CD14-positive monocyte (primary cell): ENCODE measurements around the gene CEP112. TPM values are rescaled to one million over a fixed set of nuclear protein-coding genes. Genes with fewer than 3 reads are reported as not detected.

Experiments
- DNase-seq, 3 donors: peaks; one replicate each; pipeline ENCODE4 v3.0.0-alpha.2; 2011 to 2022
- H2AFZ ChIP-seq: 2 replicates; pipeline ENCODE4 v1.6.0; 2012; ENCODE audit warnings: mild to moderate bottlenecking, low read depth, low read length, inconsistent platforms; ENCODE audit not compliant: insufficient read depth, poor library complexity, severe bottlenecking
- H3K27ac ChIP-seq, 2 donors: 1 replicate in 1 of 2; 2 replicates in 1 of 2; pipeline ENCODE4 v1.5.1; 2012 to 2013; ENCODE audit warnings: low read length in 2 of 2, control low read depth in 1 of 2, inconsistent platforms in 1 of 2, low read depth in 1 of 2, mild to moderate bottlenecking in 1 of 2
- H3K27me3 ChIP-seq, 2 donors: one replicate each; pipeline versions ENCODE4 v1.6.0 to v1.6.1; 2011 to 2013; ENCODE audit warnings: low read length in 2 of 2; ENCODE audit not compliant: control insufficient read depth in 2 of 2, insufficient read depth in 2 of 2
- H3K36me3 ChIP-seq, 2 donors: replicated peaks in 1 of 2; 1 replicate in 1 of 2; 2 replicates in 1 of 2; pipeline versions ENCODE4 v1.5.1 to v1.6.1; 2012 to 2013; ENCODE audit warnings: low read length in 2 of 2, control low read depth in 1 of 2, inconsistent platforms in 1 of 2, mild to moderate bottlenecking in 1 of 2; ENCODE audit not compliant: insufficient read depth in 2 of 2, control insufficient read depth in 1 of 2
- H3K4me1 ChIP-seq, 2 donors: 1 replicate in 1 of 2; 2 replicates in 1 of 2; pipeline versions ENCODE4 v1.5.1 to v1.6.1; 2012 to 2013; ENCODE audit warnings: low read length in 2 of 2, control low read depth in 1 of 2, inconsistent platforms in 1 of 2, mild to moderate bottlenecking in 1 of 2, moderate library complexity in 1 of 2; ENCODE audit not compliant: insufficient read depth in 2 of 2, control insufficient read depth in 1 of 2
- H3K4me2 ChIP-seq: replicated peaks from 2 replicates; pipeline ENCODE3; 2012; ENCODE audit warnings: low read length, moderate library complexity, mild to moderate bottlenecking; ENCODE audit not compliant: poor library complexity, severe bottlenecking; ENCODE audit errors: extremely low read depth
- H3K4me3 ChIP-seq, 3 experiments: fragments of 200-600 bp in 1 of 3; sonication (generic) in 1 of 3; replicated peaks in 1 of 3; 1 replicate in 2 of 3; 2 replicates in 1 of 3; pipeline ENCODE4 v1.5.1; 2011 to 2013; ENCODE audit warnings: low read length in 3 of 3, mild to moderate bottlenecking in 3 of 3, control low read depth in 2 of 3, low read depth in 2 of 3, inconsistent platforms in 1 of 3, moderate library complexity in 1 of 3
- H3K79me2 ChIP-seq: 2 replicates; pipeline ENCODE4 v1.6.0; 2012; ENCODE audit warnings: mild to moderate bottlenecking, control low read depth, inconsistent platforms, low read length, moderate library complexity; ENCODE audit not compliant: insufficient read depth
- H3K9ac ChIP-seq: 2 replicates; pipeline ENCODE4 v1.6.0; 2017; ENCODE audit warnings: low read length, mild to moderate bottlenecking; ENCODE audit not compliant: insufficient read depth, poor library complexity, severe bottlenecking
- H3K9me3 ChIP-seq, 2 donors: replicated peaks in 1 of 2; 1 replicate in 1 of 2; 2 replicates in 1 of 2; pipeline versions ENCODE4 v1.5.1 to v1.6.1; 2012 to 2013; ENCODE audit warnings: low read length in 2 of 2, control low read depth in 1 of 2; ENCODE audit not compliant: control insufficient read depth in 1 of 2, insufficient read depth in 1 of 2
- H4K20me1 ChIP-seq: 2 replicates; pipeline ENCODE4 v1.6.0; 2012; ENCODE audit warnings: mild to moderate bottlenecking, low read length, control low read depth, moderate library complexity; ENCODE audit not compliant: insufficient read depth
- H3K27ac Mint-ChIP-seq, 7 donors: one replicate each; pipeline ENCODE4 v1.8.0; 2020; ENCODE audit warnings: mild to moderate bottlenecking in 7 of 7, mixed read lengths in 7 of 7, moderate library complexity in 6 of 7, inconsistent platforms in 2 of 7
- H3K27me3 Mint-ChIP-seq, 3 donors: one replicate each; pipeline ENCODE4 v1.8.0; 2021 to 2022; ENCODE audit warnings: low read depth in 3 of 3, mild to moderate bottlenecking in 3 of 3, mixed read lengths in 3 of 3, moderate library complexity in 3 of 3, inconsistent platforms in 1 of 3
- H3K36me3 Mint-ChIP-seq, 2 donors: one replicate each; pipeline ENCODE4 v1.8.0; 2020; ENCODE audit warnings: mixed read lengths in 2 of 2, inconsistent platforms in 1 of 2, mild to moderate bottlenecking in 1 of 2
- H3K4me1 Mint-ChIP-seq: one replicate; pipeline ENCODE4 v1.8.0; 2020; ENCODE audit warnings: mild to moderate bottlenecking, mixed read lengths
- H3K4me3 Mint-ChIP-seq, 2 donors: one replicate each; pipeline ENCODE4 v1.8.0; 2020; ENCODE audit warnings: mild to moderate bottlenecking in 2 of 2, mixed read lengths in 2 of 2, moderate library complexity in 1 of 2
- H3K9me3 Mint-ChIP-seq, 7 donors: one replicate each; pipeline ENCODE4 v1.8.0; 2020 to 2022; ENCODE audit warnings: mixed read lengths in 7 of 7, mild to moderate bottlenecking in 6 of 7, moderate library complexity in 6 of 7, inconsistent platforms in 2 of 7
- WGBS: methylation state at CpG from one replicate; pipeline ENCODE4 v1.1.5; 2013; ENCODE audit warnings: missing lambda C conversion rate; ENCODE audit not compliant: insufficient coverage; 5-methylcytosine and 5-hydroxymethylcytosine counted together
- intact Hi-C, 2 donors: fragments of 100-400 bp; cut with micrococcal nuclease; formaldehyde crosslinking; loops; one replicate each; pipeline versions ENCODE4 v1.15.0 to v1.15.1; 2023
- polyA plus RNA-seq, 3 donors: library from polyadenylated mRNA; depleted of rRNA in 1 of 3; unstranded in 2 of 3; stranded (reverse) in 1 of 3; fragments of 300-500 nt in 2 of 3; fragments of >200 nt in 1 of 3; fragmentation: Illumina TruSeq in 2 of 3; gene quantifications; 1 replicate in 2 of 3; 2 replicates in 1 of 3; pipeline ENCODE4 v1.2.3, GENCODE V29; 2012 to 2021
- TF ChIP-seq, protein P1 (sequence below): fragments of 200-600 bp; IDR thresholded peaks from one replicate; pipeline ENCODE4 v1.8.0; 2022; ENCODE audit warnings: antibody characterized with exemption, mild to moderate bottlenecking

CEP112 gene
- polyA plus RNA-seq, 3 donors = 0.10 TPM; not detected in 2

DNA sequence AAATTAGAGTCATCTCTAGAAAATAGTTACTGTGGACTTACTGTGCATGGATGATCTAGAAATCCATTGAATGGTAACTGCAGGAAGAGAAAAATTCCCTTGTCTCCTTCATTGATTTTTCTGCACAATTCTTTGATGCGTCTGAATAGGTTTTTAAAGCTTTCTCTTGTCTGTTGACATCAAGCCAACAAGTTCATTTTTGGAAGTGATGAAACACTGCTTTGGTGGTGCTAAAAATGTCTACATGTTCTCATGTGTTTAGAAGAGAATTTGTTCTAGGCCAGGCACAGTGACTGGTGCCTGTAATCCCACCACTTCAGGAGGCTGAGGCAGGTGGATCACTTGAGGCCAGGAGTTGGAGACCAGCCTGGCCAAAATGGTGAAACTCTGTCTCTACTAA, 573.4 kb downstream of the CEP112 start:
- Histone ChIP-seq H3K27me3 (no peaks in the 10 kb centered on the region), H3K9ac (no peak overlapping the region), H3K4me1 (no peaks in the 10 kb centered on the region), H3K9me3 (no peaks in the 10 kb centered on the region), H3K79me2 (no peaks in the 10 kb centered on the region), H3K27ac (no peak overlapping the region), H4K20me1 (no peaks in the 10 kb centered on the region), H3K4me2 (no peak overlapping the region), H3K4me3 (no peak overlapping the region), H2AFZ (no peak overlapping the region), H3K36me3 (no peaks in the 10 kb centered on the region)
- no peaks in the 10 kb centered on the region for H3K36me3 Mint-ChIP-seq
- H3K27ac Mint-ChIP-seq = no peak overlapping the region
- no peak for DNase-seq
- H3K9me3 Mint-ChIP-seq = peaks cover 0 to 16% (median 8%) of the 10 kb centered on the region in 7 donors
- H3K4me1 Mint-ChIP-seq = no peaks in the 10 kb centered on the region
- peaks cover 0 to 9% (median 2%) of the 10 kb centered on the region in 3 donors for H3K27me3 Mint-ChIP-seq
- H3K4me3 Mint-ChIP-seq = no peak overlapping the region
- 100% methylated on average over 1 of the region's 1 CpG for WGBS
- intact Hi-C loops = no loop called here
- TF ChIP-seq, protein P1, sequence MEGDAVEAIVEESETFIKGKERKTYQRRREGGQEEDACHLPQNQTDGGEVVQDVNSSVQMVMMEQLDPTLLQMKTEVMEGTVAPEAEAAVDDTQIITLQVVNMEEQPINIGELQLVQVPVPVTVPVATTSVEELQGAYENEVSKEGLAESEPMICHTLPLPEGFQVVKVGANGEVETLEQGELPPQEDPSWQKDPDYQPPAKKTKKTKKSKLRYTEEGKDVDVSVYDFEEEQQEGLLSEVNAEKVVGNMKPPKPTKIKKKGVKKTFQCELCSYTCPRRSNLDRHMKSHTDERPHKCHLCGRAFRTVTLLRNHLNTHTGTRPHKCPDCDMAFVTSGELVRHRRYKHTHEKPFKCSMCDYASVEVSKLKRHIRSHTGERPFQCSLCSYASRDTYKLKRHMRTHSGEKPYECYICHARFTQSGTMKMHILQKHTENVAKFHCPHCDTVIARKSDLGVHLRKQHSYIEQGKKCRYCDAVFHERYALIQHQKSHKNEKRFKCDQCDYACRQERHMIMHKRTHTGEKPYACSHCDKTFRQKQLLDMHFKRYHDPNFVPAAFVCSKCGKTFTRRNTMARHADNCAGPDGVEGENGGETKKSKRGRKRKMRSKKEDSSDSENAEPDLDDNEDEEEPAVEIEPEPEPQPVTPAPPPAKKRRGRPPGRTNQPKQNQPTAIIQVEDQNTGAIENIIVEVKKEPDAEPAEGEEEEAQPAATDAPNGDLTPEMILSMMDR = no peak

DNA sequence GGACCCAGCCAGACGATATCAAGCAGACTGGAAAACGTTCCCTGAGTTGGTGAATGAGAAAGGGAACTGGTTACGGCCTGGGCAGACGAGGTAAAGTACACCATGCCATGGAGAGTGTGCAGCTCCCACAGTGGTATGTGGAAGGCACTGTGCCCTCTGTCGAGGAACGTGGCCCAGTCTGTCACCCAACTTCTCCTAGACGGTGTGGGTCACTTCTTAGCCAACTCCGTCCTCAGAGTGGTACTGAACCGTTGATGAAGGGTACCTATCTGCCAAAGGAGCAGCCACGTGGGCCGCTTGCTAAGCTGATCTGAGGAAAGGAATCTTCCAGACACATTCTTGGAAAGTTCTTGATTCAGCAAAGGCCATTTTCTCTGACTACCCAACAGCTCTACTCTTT, 574.4 kb downstream of the CEP112 start:
- Histone ChIP-seq H4K20me1 (no peaks in the 10 kb centered on the region), H3K36me3 (no peaks in the 10 kb centered on the region), H3K4me2 (no peak overlapping the region), H3K9me3 (no peaks in the 10 kb centered on the region), H3K4me3 (no peak overlapping the region), H3K27ac (no peak overlapping the region), H3K79me2 (no peaks in the 10 kb centered on the region), H3K9ac (no peak overlapping the region), H3K27me3 (no peaks in the 10 kb centered on the region), H2AFZ (no peak overlapping the region), H3K4me1 (no peaks in the 10 kb centered on the region)
- Mint-ChIP-seq H3K4me1 (no peaks in the 10 kb centered on the region), H3K9me3 (peaks cover 0 to 16% (median 8%) of the 10 kb centered on the region in 7 donors), H3K4me3 (no peak overlapping the region), H3K27me3 (peaks cover 0 to 6% (median 4%) of the 10 kb centered on the region in 3 donors), H3K36me3 (no peaks in the 10 kb centered on the region), H3K27ac (no peak overlapping the region)
- intact Hi-C loops = no loop called here
- 81% methylated on average over 6 of the region's 11 CpGs for WGBS
- TF ChIP-seq, protein P1 = no peak
- DNase-seq = no peak
